ENCODE measurements around the gene MYOT. TPM values are rescaled to one million over a fixed set of nuclear protein-coding genes. Genes with fewer than 3 reads are reported as not detected.

The MYOT gene
- total RNA-seq, 1 donor from 2014 or later, result not detected

- no peak for DNase-seq (ENCODE audit: low spot score)
Observed at GRCh38 chr5:137899493-137899892, 31.8 kb downstream of the MYOT start.

GRCh38 chr5:137901011-137901817 lies 33.6 kb downstream of the MYOT start:
- DNase-seq (ENCODE audit: low spot score), result no peak

GRCh38 chr5:137902408-137903133 lies 34.9 kb downstream of the MYOT start:
- no peak for DNase-seq (ENCODE audit: low spot score)

- no peak for DNase-seq (ENCODE audit: low spot score)
Observed at GRCh38 chr5:137914758-137915157, 47.1 kb downstream of the MYOT start.

- DNase-seq (ENCODE audit: low spot score), result no peak
Observed at GRCh38 chr5:137916923-137917322, 49.3 kb downstream of the MYOT start.

- peak; percentile 5 for DNase-seq (ENCODE audit: low spot score)
Observed at GRCh38 chr5:137921931-137922330, 54.3 kb downstream of the MYOT start.

- peak; percentile 7 for DNase-seq (ENCODE audit: low spot score)
Observed at GRCh38 chr5:137923856-137924255, 56.2 kb downstream of the MYOT start.

GRCh38 chr5:137932800-137933199 lies 65.1 kb downstream of the MYOT start:
- no peak for DNase-seq (ENCODE audit: low spot score)

- DNase-seq (ENCODE audit: low spot score), result no peak
Observed at GRCh38 chr5:137933491-137933911, 65.8 kb downstream of the MYOT start.

GRCh38 chr5:137935190-137935589 lies 67.5 kb downstream of the MYOT start:
- no peak for DNase-seq (ENCODE audit: low spot score)

GRCh38 chr5:137935694-137936093 lies 68.0 kb downstream of the MYOT start:
- DNase-seq (ENCODE audit: low spot score), result peak; percentile 77

Other genes starting within 250 kb of the MYOT start
- gene KLHL3, start 131.8 kb upstream of the MYOT start, total RNA-seq (ENCODE audit: insufficient read depth, low replicate concordance), result 5.5 TPM
- 28.6 TPM for gene HNRNPA0, start 113.5 kb upstream of the MYOT start, total RNA-seq (ENCODE audit: insufficient read depth, low replicate concordance)
- gene PKD2L2, start 21.6 kb downstream of the MYOT start, total RNA-seq (ENCODE audit: insufficient read depth, low replicate concordance), result 2.4 TPM
- gene FAM13B, start 165.2 kb downstream of the MYOT start, total RNA-seq (ENCODE audit: insufficient read depth, low replicate concordance), result 91.5 TPM
- gene WNT8A, start 216.2 kb downstream of the MYOT start, total RNA-seq (ENCODE audit: insufficient read depth, low replicate concordance), result 7.2 TPM

All from umbilical cord (tissue), 2 donors.